Keratinocyte (primary cell): ENCODE results near the gene TRIM39.

ENCODE experiments used
- CTCF ChIP-seq, 3 experiments: IDR thresholded peaks in 1 of 3; conservative IDR thresholded peaks in 1 of 3; optimal IDR thresholded peaks in 1 of 3; 2 replicates in 2 of 3; 3 replicates in 1 of 3; pipeline versions ENCODE3 to v1.5.1; 2011; ENCODE audit warnings: low read length in 3 of 3, mild to moderate bottlenecking in 3 of 3, moderate library complexity in 2 of 3, control low read depth in 1 of 3, inconsistent platforms in 1 of 3; ENCODE audit not compliant: insufficient read depth in 2 of 3; ENCODE audit errors: extremely low read depth in 1 of 3
- EZH2 ChIP-seq: IDR thresholded peaks from one replicate; pipeline ENCODE4 v1.6.1; 2012; ENCODE audit warnings: inconsistent platforms, mild to moderate bottlenecking, low read length, moderate library complexity

- no peak for TF ChIP-seq CTCF (optimal IDR thresholded peaks at IDR 0.05 in 1 of 3, IDR thresholded peaks at IDR 0.05 in 1 of 3, conservative IDR thresholded peaks at IDR 0.05 in 1 of 3; ENCODE audit: extremely low read depth in 1 of 3, insufficient read depth in 2 of 3, low read length in 3 of 3)
- TF ChIP-seq EZH2 = no peak
These were observed 4.9 kb upstream of the TRIM39 start for GRCh38 chr6:30321692-30322388.
